Endothelial cell (in vitro differentiated cells): ENCODE results near the gene PCDHGB5. TPM values are rescaled to one million over a fixed set of nuclear protein-coding genes. Genes with fewer than 3 reads are reported as not detected.
A peak's percentile ranks its signal among the peaks of the same experiment; 100 is the strongest.
"Not testable (repeated sequence)": the region's sequence is repeated elsewhere in the genome, so short reads cannot be mapped to it uniquely, and the experiment has no call there.

ENCODE experiments used
- DNase-seq: peaks from one replicate; pipeline ENCODE4 v3.0.0; 2021; ENCODE audit warnings: low spot score
- H3K27ac Mint-ChIP-seq: one replicate; pipeline ENCODE4 v1.8.0; 2021; ENCODE audit warnings: mixed read lengths, inconsistent platforms; ENCODE audit not compliant: unreplicated experiment
- H3K27me3 Mint-ChIP-seq: one replicate; pipeline ENCODE4 v1.8.0; 2021; ENCODE audit warnings: mild to moderate bottlenecking, moderate library complexity, mixed read lengths, inconsistent platforms; ENCODE audit not compliant: unreplicated experiment
- H3K36me3 Mint-ChIP-seq: one replicate; pipeline ENCODE4 v1.8.0; 2021; ENCODE audit warnings: mild to moderate bottlenecking, low read depth, mixed read lengths, inconsistent platforms; ENCODE audit not compliant: unreplicated experiment
- H3K4me1 Mint-ChIP-seq: one replicate; pipeline ENCODE4 v1.8.0; 2021; ENCODE audit warnings: mild to moderate bottlenecking, mixed read lengths, inconsistent platforms; ENCODE audit not compliant: unreplicated experiment
- H3K4me3 Mint-ChIP-seq: one replicate; pipeline ENCODE4 v1.8.0; 2021; ENCODE audit warnings: mild to moderate bottlenecking, mixed read lengths, inconsistent platforms; ENCODE audit not compliant: unreplicated experiment
- H3K9me3 Mint-ChIP-seq: one replicate; pipeline ENCODE4 v1.8.0; 2021; ENCODE audit warnings: mixed read lengths, inconsistent platforms; ENCODE audit not compliant: unreplicated experiment
- CTCF ChIP-seq: fragments of 200-600 bp; sonication (generic); IDR thresholded peaks from one replicate; pipeline ENCODE4 v1.5.0; 2021; ENCODE audit warnings: antibody characterized with exemption; ENCODE audit not compliant: unreplicated experiment
- total RNA-seq: library from RNA; stranded (reverse); fragmentation: NEBNext Ultra II Directional; extraction: Animal tissue kit (Norgen Biotek cat#: 25700); gene quantifications from one replicate; pipeline ENCODE4 v1.2.1, GENCODE V29; 2021; ENCODE audit not compliant: unreplicated experiment

Gene PCDHGB5
- total RNA-seq, 1 donor from 2014 or later, result 5.5 TPM

DNA sequence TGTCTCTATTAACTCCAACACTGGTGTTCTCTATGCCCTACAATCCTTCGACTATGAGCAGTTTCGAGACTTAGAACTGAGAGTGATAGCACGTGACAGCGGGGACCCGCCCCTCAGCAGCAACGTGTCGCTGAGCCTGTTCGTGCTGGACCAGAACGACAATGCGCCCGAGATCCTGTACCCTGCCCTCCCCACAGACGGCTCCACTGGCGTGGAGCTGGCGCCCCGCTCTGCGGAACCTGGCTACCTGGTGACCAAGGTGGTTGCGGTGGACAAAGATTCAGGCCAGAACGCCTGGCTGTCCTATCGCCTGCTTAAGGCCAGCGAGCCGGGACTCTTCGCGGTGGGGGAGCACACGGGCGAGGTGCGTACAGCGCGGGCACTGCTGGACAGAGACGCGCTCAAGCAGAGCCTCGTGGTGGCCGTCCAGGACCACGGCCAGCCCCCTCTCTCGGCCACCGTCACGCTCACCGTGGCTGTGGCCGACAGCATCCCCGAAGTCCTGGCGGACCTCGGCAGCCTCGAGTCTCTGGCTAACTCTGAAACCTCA lies 25.1 kb downstream of the PCDHGB5 start:
- peaks cover 24% of the 10 kb centered on the region for H3K27me3 Mint-ChIP-seq
- peaks cover 17% of the 10 kb centered on the region for H3K4me1 Mint-ChIP-seq
- H3K27ac Mint-ChIP-seq, result no peak overlapping the region
- TF ChIP-seq CTCF, result no peak
- peaks cover 83% of the 10 kb centered on the region for H3K36me3 Mint-ChIP-seq
- peaks cover 45% of the 10 kb centered on the region for H3K9me3 Mint-ChIP-seq
- H3K4me3 Mint-ChIP-seq, result peak overlapping the region; percentile 42
- no peak for DNase-seq

- Mint-ChIP-seq H3K9me3 (peaks cover 41% of the 10 kb centered on the region), H3K4me1 (peaks cover 2% of the 10 kb centered on the region), H3K36me3 (peaks cover 72% of the 10 kb centered on the region), H3K27me3 (peaks cover 13% of the 10 kb centered on the region), H3K4me3 (peak overlapping the region; percentile 88), H3K27ac (peak overlapping the region; percentile 82)
- no peak for DNase-seq
- no peak for TF ChIP-seq CTCF
Measured at GRCh38 chr5:141427783-141428426, 30.2 kb downstream of the PCDHGB5 start.

DNA sequence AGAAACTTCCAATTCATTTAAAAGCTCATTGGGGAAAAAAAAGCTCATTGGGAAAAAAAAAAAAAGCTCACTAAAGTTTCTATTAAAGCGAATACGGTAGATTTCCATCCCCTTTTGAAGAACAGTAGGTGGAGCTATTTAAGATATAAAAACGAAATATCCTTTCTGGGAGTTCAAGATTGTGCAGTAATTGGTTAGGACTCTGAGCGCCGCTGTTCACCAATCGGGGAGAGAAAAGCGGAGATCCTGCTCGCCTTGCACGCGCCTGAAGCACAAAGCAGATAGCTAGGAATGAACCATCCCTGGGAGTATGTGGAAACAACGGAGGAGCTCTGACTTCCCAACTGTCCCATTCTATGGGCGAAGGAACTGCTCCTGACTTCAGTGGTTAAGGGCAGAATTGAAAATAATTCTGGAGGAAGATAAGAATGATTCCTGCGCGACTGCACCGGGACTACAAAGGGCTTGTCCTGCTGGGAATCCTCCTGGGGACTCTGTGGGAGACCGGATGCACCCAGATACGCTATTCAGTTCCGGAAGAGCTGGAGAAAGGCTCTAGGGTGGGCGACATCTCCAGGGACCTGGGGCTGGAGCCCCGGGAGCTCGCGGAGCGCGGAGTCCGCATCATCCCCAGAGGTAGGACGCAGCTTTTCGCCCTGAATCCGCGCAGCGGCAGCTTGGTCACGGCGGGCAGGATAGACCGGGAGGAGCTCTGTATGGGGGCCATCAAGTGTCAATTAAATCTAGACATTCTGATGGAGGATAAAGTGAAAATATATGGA lies 32.8 kb downstream of the PCDHGB5 start, which contains the start of gene PCDHGA12:
TSS of gene PCDHGA12 (plus strand) at position 176 of the 782 bp plus-strand sequence. CDS start at position 429, 253 bp downstream.
- peaks cover 45% of the 10 kb centered on the region for H3K9me3 Mint-ChIP-seq
- no peak for TF ChIP-seq CTCF
- peak within 1 kb of the TSS; percentile 27 for H3K27ac Mint-ChIP-seq
- no peaks in the 10 kb centered on the region for H3K4me1 Mint-ChIP-seq
- peak within 1 kb of the TSS; percentile 85 for H3K4me3 Mint-ChIP-seq
- no peak for DNase-seq
- peaks cover 74% of the 10 kb centered on the region for H3K36me3 Mint-ChIP-seq
- peaks cover 10% of the 10 kb centered on the region for H3K27me3 Mint-ChIP-seq

DNA sequence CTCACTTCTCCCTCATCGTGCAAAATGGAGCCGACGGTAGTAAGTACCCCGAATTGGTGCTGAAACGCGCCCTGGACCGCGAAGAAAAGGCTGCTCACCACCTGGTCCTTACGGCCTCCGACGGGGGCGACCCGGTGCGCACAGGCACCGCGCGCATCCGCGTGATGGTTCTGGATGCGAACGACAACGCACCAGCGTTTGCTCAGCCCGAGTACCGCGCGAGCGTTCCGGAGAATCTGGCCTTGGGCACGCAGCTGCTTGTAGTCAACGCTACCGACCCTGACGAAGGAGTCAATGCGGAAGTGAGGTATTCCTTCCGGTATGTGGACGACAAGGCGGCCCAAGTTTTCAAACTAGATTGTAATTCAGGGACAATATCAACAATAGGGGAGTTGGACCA lies 33.5 kb downstream of the PCDHGB5 start:
- no peak for TF ChIP-seq CTCF
- no peak for DNase-seq
- no peak overlapping the region for H3K27ac Mint-ChIP-seq
- H3K36me3 Mint-ChIP-seq, result peaks cover 66% of the 10 kb centered on the region
- peak overlapping the region; percentile 84 for H3K4me3 Mint-ChIP-seq
- no peaks in the 10 kb centered on the region for H3K4me1 Mint-ChIP-seq
- peaks cover 39% of the 10 kb centered on the region for H3K9me3 Mint-ChIP-seq
- H3K27me3 Mint-ChIP-seq, result peaks cover 10% of the 10 kb centered on the region

DNA sequence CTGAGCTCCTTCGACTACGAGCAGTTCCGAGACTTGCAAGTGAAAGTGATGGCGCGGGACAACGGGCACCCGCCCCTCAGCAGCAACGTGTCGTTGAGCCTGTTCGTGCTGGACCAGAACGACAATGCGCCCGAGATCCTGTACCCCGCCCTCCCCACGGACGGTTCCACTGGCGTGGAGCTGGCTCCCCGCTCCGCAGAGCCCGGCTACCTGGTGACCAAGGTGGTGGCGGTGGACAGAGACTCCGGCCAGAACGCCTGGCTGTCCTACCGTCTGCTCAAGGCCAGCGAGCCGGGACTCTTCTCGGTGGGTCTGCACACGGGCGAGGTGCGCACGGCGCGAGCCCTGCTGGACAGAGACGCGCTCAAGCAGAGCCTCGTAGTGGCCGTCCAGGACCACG lies 34.6 kb downstream of the PCDHGB5 start:
- not testable (repeated sequence) for DNase-seq, H3K27me3 Mint-ChIP-seq, H3K4me1 Mint-ChIP-seq, H3K27ac Mint-ChIP-seq
- Mint-ChIP-seq H3K36me3 (peaks cover 56% of the 10 kb centered on the region), H3K4me3 (peak overlapping the region; percentile 84), H3K9me3 (peaks cover 32% of the 10 kb centered on the region)

GRCh38 chr5:141432726-141433125 lies 35.0 kb downstream of the PCDHGB5 start:
- not testable (repeated sequence) for H3K27me3 Mint-ChIP-seq, DNase-seq, H3K4me1 Mint-ChIP-seq, H3K27ac Mint-ChIP-seq
- Mint-ChIP-seq H3K4me3 (peak overlapping the region; percentile 85), H3K9me3 (peaks cover 32% of the 10 kb centered on the region), H3K36me3 (peaks cover 52% of the 10 kb centered on the region)
